ENCODE measurements around the gene GJD2. TPM values are rescaled to one million over a fixed set of nuclear protein-coding genes. Genes with fewer than 3 reads are reported as not detected.

GJD2 gene
- total RNA-seq, 1 donor from 2014 or later: not detected

DNA sequence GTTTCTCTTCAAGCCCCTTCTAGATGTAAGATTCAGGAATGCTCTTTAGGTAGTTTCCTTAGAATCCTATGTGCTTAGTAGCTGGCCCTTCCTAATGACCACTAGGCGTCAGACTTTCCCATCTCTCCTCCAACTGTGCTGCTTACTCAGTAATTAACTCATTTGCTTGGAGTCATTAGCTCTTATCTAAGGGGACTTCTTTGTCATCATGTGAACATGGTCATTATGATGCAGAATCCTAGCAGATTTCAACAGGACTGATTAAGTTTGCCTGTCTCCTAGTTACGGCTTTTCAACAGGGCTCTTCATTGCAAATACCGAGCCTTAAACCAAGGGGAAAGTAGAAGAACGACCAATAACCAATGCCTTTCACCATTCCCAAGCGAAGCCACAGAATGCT lies 46.4 kb downstream of the GJD2 start:
- Histone ChIP-seq H3K9me3 (ENCODE audit: low read depth) (no peaks in the 10 kb centered on the region), H3K4me3 (no peak overlapping the region), H3K4me2 (no peak overlapping the region), H3F3A (ENCODE audit: low read depth) (no peaks in the 10 kb centered on the region), H3K27me3 (no peaks in the 10 kb centered on the region), H3K4me1 (no peaks in the 10 kb centered on the region), H2AFZ (replicated peaks) (peak overlapping the region; percentile 9), H3K79me2 (ENCODE audit: low read depth) (no peaks in the 10 kb centered on the region), H3K27ac (no peak overlapping the region), H3K36me3 (no peaks in the 10 kb centered on the region), H4K20me1 (ENCODE audit: low read depth) (no peaks in the 10 kb centered on the region), H3K9ac (no peak overlapping the region)
- peak; percentile 74 for DNase-seq (ENCODE audit: low spot score)
- Mint-ChIP-seq H3K4me3 (no peak overlapping the region), H3K9me3 (no peaks in the 10 kb centered on the region), H3K27ac (no peak overlapping the region), H3K27me3 (ENCODE audit: insufficient read depth, low read depth) (peaks cover 2% of the 10 kb centered on the region), H3K4me1 (peaks cover 4% of the 10 kb centered on the region), H3K36me3 (no peaks in the 10 kb centered on the region)
- peak; percentile 91 for TF ChIP-seq CTCF (IDR thresholded peaks at IDR 0.05)
- TF ChIP-seq EZH2phosphoT487 (IDR thresholded peaks at IDR 0.05): no peak
- TF ChIP-seq EZH2 (IDR thresholded peaks at IDR 0.05): no peak

DNA sequence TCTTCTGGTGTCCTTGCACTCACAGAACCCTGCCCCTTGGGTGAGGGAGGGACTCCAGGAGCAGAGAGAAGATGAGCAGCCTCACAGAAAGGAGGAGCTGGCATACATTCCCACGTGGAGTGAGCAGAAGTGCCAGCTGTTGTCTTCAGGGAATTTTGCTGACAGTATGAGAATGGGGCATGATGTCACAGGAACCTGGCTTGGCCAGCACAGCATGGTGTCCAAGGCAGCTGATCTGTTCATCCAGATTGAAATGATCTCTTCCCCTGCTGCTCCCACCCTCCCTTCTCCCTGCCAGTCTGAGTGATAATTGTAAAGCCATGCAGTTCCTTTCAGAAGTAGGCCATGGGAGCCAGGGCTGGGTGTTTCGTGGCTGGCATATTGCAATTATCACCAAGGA lies 53.3 kb downstream of the GJD2 start:
- no peak overlapping the region for H3K4me3 ChIP-seq
- TF ChIP-seq EZH2phosphoT487 (IDR thresholded peaks at IDR 0.05) (no peak), CTCF (IDR thresholded peaks at IDR 0.05) (no peak), EZH2 (IDR thresholded peaks at IDR 0.05) (no peak)
- Mint-ChIP-seq H3K9me3 (no peaks in the 10 kb centered on the region), H3K36me3 (no peaks in the 10 kb centered on the region), H3K4me1 (peaks cover 4% of the 10 kb centered on the region), H3K4me3 (no peak overlapping the region), H3K27me3 (ENCODE audit: insufficient read depth, low read depth) (peaks cover 2% of the 10 kb centered on the region), H3K27ac (no peak overlapping the region)
- no peak overlapping the region for H3K27ac ChIP-seq
- H3K9me3 ChIP-seq (ENCODE audit: low read depth): no peaks in the 10 kb centered on the region
- H3K4me2 ChIP-seq: no peak overlapping the region
- H3K9ac ChIP-seq: no peak overlapping the region
- DNase-seq (ENCODE audit: low spot score): peak; percentile 41
- H3K4me1 ChIP-seq: no peaks in the 10 kb centered on the region
- no peaks in the 10 kb centered on the region for H3K27me3 ChIP-seq
- H3F3A ChIP-seq (ENCODE audit: low read depth): no peaks in the 10 kb centered on the region
- no peaks in the 10 kb centered on the region for H3K79me2 ChIP-seq (ENCODE audit: low read depth)
- H2AFZ ChIP-seq (replicated peaks): peak overlapping the region; percentile 13
- no peaks in the 10 kb centered on the region for H3K36me3 ChIP-seq
- no peaks in the 10 kb centered on the region for H4K20me1 ChIP-seq (ENCODE audit: low read depth)

Other genes starting within 250 kb of the GJD2 start
- 83.1 and 85.4 TPM in 2 replicates for gene GOLGA8B, start 171.3 kb downstream of the GJD2 start, total RNA-seq (ENCODE audit: low replicate concordance)
- 3.8 and 3.9 TPM in 2 replicates for gene ACTC1, start 40.6 kb upstream of the GJD2 start, total RNA-seq (ENCODE audit: low replicate concordance)
- gene AQR, start 214.7 kb upstream of the GJD2 start, total RNA-seq (ENCODE audit: low replicate concordance): 38.4 and 54.3 TPM in 2 replicates
- gene ZNF770, start 233.3 kb upstream of the GJD2 start, total RNA-seq (ENCODE audit: low replicate concordance): 34.0 and 56.1 TPM in 2 replicates

All from neural progenitor cell (in vitro differentiated cells).